GM23338 (cell line): Measurements from ENCODE around the gene COL8A1. TPM values are rescaled to one million over a fixed set of nuclear protein-coding genes. Genes with fewer than 3 reads are reported as not detected.

ENCODE experiments used
- ATAC-seq: fragments of 200-7000 bp; cut with Tn5 transposase; 3 replicates; pipeline ENCODE4 v1.9.1; 2020
- DNase-seq: peaks from one replicate; pipeline ENCODE4 v3.0.0-alpha.2; 2015; ENCODE audit warnings: low spot score
- H2AFZ ChIP-seq: fragments of 200-600 bp; sonication (generic); 2 replicates; pipeline ENCODE4 v1.8.0; 2016; ENCODE audit warnings: antibody characterized with exemption, mild to moderate bottlenecking, moderate library complexity
- H3F3A ChIP-seq: fragments of 200-600 bp; sonication (generic); replicated peaks from 2 replicates; pipeline ENCODE4 v1.8.0; 2017; ENCODE audit warnings: antibody characterized with exemption, mixed run types, low read depth
- H3K27ac ChIP-seq: fragments of 200-600 bp; sonication (generic); 2 replicates; pipeline ENCODE4 v1.6.1; 2016; ENCODE audit warnings: low read depth
- H3K27me3 ChIP-seq: fragments of 200-600 bp; sonication (generic); 2 replicates; pipeline ENCODE4 v1.8.0; 2016; ENCODE audit warnings: mild to moderate bottlenecking, mixed run types, moderate library complexity; ENCODE audit not compliant: insufficient read depth
- H3K36me3 ChIP-seq: fragments of 200-600 bp; sonication (generic); 2 replicates; pipeline ENCODE4 v1.8.0; 2016; ENCODE audit warnings: mild to moderate bottlenecking; ENCODE audit not compliant: insufficient read depth
- H3K4me1 ChIP-seq: fragments of 200-600 bp; sonication (generic); 2 replicates; pipeline ENCODE4 v1.8.0; 2016; ENCODE audit warnings: mild to moderate bottlenecking, moderate library complexity; ENCODE audit not compliant: insufficient read depth
- H3K4me2 ChIP-seq: fragments of 200-600 bp; sonication (generic); 2 replicates; pipeline ENCODE4 v1.7.1; 2017; ENCODE audit warnings: mixed run types
- H3K4me3 ChIP-seq: fragments of 200-600 bp; sonication (generic); 2 replicates; pipeline ENCODE4 v1.6.1; 2016; ENCODE audit warnings: mixed run types
- H3K79me2 ChIP-seq: fragments of 200-600 bp; sonication (generic); replicated peaks from 2 replicates; pipeline ENCODE4 v1.8.0; 2017; ENCODE audit warnings: mild to moderate bottlenecking; ENCODE audit not compliant: insufficient read depth
- H3K9me2 ChIP-seq: fragments of 200-600 bp; sonication (generic); 2 replicates; pipeline ENCODE4 v1.8.0; 2017; ENCODE audit not compliant: insufficient read depth
- H4K20me1 ChIP-seq: fragments of 200-600 bp; sonication (generic); replicated peaks from 2 replicates; pipeline ENCODE4 v1.8.0; 2017; ENCODE audit warnings: mild to moderate bottlenecking; ENCODE audit not compliant: insufficient read depth
- H3K27ac Mint-ChIP-seq: 2 replicates; pipeline ENCODE4 v1.8.0; 2020; ENCODE audit warnings: inconsistent platforms, mild to moderate bottlenecking, moderate library complexity, mixed read lengths
- H3K27me3 Mint-ChIP-seq: 3 replicates; pipeline ENCODE4 v1.8.0; 2022; ENCODE audit warnings: low read depth, mild to moderate bottlenecking, moderate library complexity, mixed read lengths, inconsistent platforms; ENCODE audit not compliant: insufficient read depth, poor library complexity
- H3K36me3 Mint-ChIP-seq: 3 replicates; pipeline ENCODE4 v1.8.0; 2021; ENCODE audit warnings: low read depth, mild to moderate bottlenecking, inconsistent platforms, moderate library complexity, mixed read lengths
- H3K4me1 Mint-ChIP-seq: 3 replicates; pipeline ENCODE4 v1.8.0; 2020; ENCODE audit warnings: mild to moderate bottlenecking, inconsistent platforms, mixed read lengths
- H3K4me3 Mint-ChIP-seq: 3 replicates; pipeline ENCODE4 v1.8.0; 2021; ENCODE audit warnings: moderate library complexity, mild to moderate bottlenecking, inconsistent platforms, mixed read lengths
- H3K9me3 Mint-ChIP-seq: 3 replicates; pipeline ENCODE4 v1.8.0; 2020; ENCODE audit warnings: moderate library complexity, mild to moderate bottlenecking, inconsistent platforms, mixed read lengths
- CREB1 ChIP-seq: fragments of 250-450 bp; sonication (Bioruptor Pico); IDR thresholded peaks from 2 replicates; pipeline ENCODE4 v1.5.0; 2020; ENCODE audit warnings: low read depth, mild to moderate bottlenecking, moderate library complexity
- CTCF ChIP-seq, 2 experiments: fragments of 200-600 bp in 1 of 2; sonication (generic) in 1 of 2; conservative IDR thresholded peaks; 2 replicates each; pipeline versions ENCODE4 v1.5.1 to v1.6.1; 2016 to 2017; ENCODE audit warnings: antibody characterized with exemption in 2 of 2, low read depth in 2 of 2, mild to moderate bottlenecking in 2 of 2, moderate library complexity in 1 of 2
- EZH2 ChIP-seq: fragments of 200-600 bp; sonication (generic); IDR thresholded peaks from one replicate; pipeline ENCODE4 v1.8.0; 2017; ENCODE audit warnings: antibody characterized with exemption, mild to moderate bottlenecking, low read depth; ENCODE audit not compliant: unreplicated experiment
- EZH2phosphoT487 ChIP-seq: fragments of 200-600 bp; sonication (generic); IDR thresholded peaks from one replicate; pipeline ENCODE4 v1.8.1; 2018; ENCODE audit warnings: antibody characterized with exemption; ENCODE audit not compliant: unreplicated experiment
- JUNB ChIP-seq: IDR thresholded peaks from one replicate; pipeline ENCODE4 v1.6.1; 2016; ENCODE audit warnings: antibody characterized with exemption; ENCODE audit not compliant: unreplicated experiment
- NANOG ChIP-seq: IDR thresholded peaks from 2 replicates; pipeline ENCODE4 v1.6.1; 2016; ENCODE audit warnings: antibody characterized with exemption, borderline replicate concordance
- POLR2AphosphoS5 ChIP-seq: IDR thresholded peaks from 2 replicates; pipeline ENCODE4 v1.6.1; 2016; ENCODE audit warnings: antibody characterized with exemption, low read depth
- REST ChIP-seq: IDR thresholded peaks from one replicate; pipeline ENCODE4 v1.6.1; 2018; ENCODE audit warnings: antibody characterized with exemption; ENCODE audit not compliant: unreplicated experiment
- STAT1 ChIP-seq: IDR thresholded peaks from one replicate; pipeline ENCODE4 v1.6.1; 2016; ENCODE audit warnings: antibody characterized with exemption; ENCODE audit not compliant: unreplicated experiment
- ZNF114 ChIP-seq: fragments of 250-450 bp; sonication (Bioruptor Pico); IDR thresholded peaks from 2 replicates; pipeline ENCODE4 v1.5.0; 2020; ENCODE audit warnings: mild to moderate bottlenecking, moderate library complexity
- polyA plus RNA-seq: library from polyadenylated mRNA; unstranded; fragments of >200 nt; fragmentation: Nextera tagmentation; extraction: Ambion mirVana; gene quantifications from 2 replicates; pipeline ENCODE4 v1.2.1, GENCODE V29; 2016
- total RNA-seq: library from RNA; depleted of rRNA; stranded (reverse); fragments of >200 nt; shearing (Covaris generic); gene quantifications from 2 replicates; pipeline ENCODE4 v1.2.3, GENCODE V29; 2014

COL8A1 gene
- total and polyA plus RNA-seq, 2 experiments from 2014 or later, result 0.26 to 0.97 TPM

GRCh38 chr3:99760031-99760430 lies 121.6 kb downstream of the COL8A1 start:
- peaks cover 2% of the 10 kb centered on the region for H3K27me3 Mint-ChIP-seq
- no peak overlapping the region for H3K27ac Mint-ChIP-seq
- Histone ChIP-seq H3K27ac (no peak overlapping the region), H3K79me2 (no peaks in the 10 kb centered on the region), H3K27me3 (no peaks in the 10 kb centered on the region), H3K9me2 (peaks cover 6% of the 10 kb centered on the region; the same call in 1 of the 2 replicates), H3K4me1 (no peaks in the 10 kb centered on the region), H3K4me3 (no peak overlapping the region), H3F3A (no peaks in the 10 kb centered on the region), H2AFZ (no peak overlapping the region), H3K36me3 (no peaks in the 10 kb centered on the region), H3K4me2 (no peak overlapping the region), H4K20me1 (no peaks in the 10 kb centered on the region)
- DNase-seq (no peak), ATAC-seq (no peak)
- H3K9me3 Mint-ChIP-seq, result no peaks in the 10 kb centered on the region
- no peaks in the 10 kb centered on the region for H3K36me3 Mint-ChIP-seq
- H3K4me1 Mint-ChIP-seq, result peaks cover 3% of the 10 kb centered on the region; the same call in 2 of the 3 replicates
- TF ChIP-seq NANOG, result no peak
- TF ChIP-seq STAT1, result no peak
- no peak for TF ChIP-seq JUNB
- no peak for TF ChIP-seq EZH2
- no peak for TF ChIP-seq ZNF114
- no peak for TF ChIP-seq EZH2phosphoT487
- no peak for TF ChIP-seq CTCF (conservative IDR thresholded peaks at IDR 0.05; ENCODE audit: low read depth in 2 of 2)
- H3K4me3 Mint-ChIP-seq, result no peak overlapping the region

GRCh38 chr3:99760629-99761028 lies 122.2 kb downstream of the COL8A1 start:
- Mint-ChIP-seq H3K36me3 (no peaks in the 10 kb centered on the region), H3K27ac (no peak overlapping the region), H3K4me1 (peaks cover 3% of the 10 kb centered on the region; the same call in 2 of the 3 replicates), H3K4me3 (no peak overlapping the region), H3K27me3 (no peaks in the 10 kb centered on the region), H3K9me3 (no peaks in the 10 kb centered on the region)
- Histone ChIP-seq H3K27me3 (no peaks in the 10 kb centered on the region), H3F3A (no peaks in the 10 kb centered on the region), H4K20me1 (no peaks in the 10 kb centered on the region), H3K27ac (no peak overlapping the region), H3K36me3 (no peaks in the 10 kb centered on the region), H3K4me2 (no peak overlapping the region), H3K4me1 (no peaks in the 10 kb centered on the region; the same call in 1 of the 2 replicates), H2AFZ (no peak overlapping the region), H3K4me3 (no peak overlapping the region), H3K9me2 (peaks cover 6% of the 10 kb centered on the region; the same call in 1 of the 2 replicates), H3K79me2 (no peaks in the 10 kb centered on the region)
- no peak for TF ChIP-seq REST
- no peak for TF ChIP-seq EZH2
- TF ChIP-seq POLR2AphosphoS5, result no peak
- no peak for TF ChIP-seq CREB1 (CRISPR knock-in tag)
- TF ChIP-seq STAT1, result no peak
- ATAC-seq, result no peak
- DNase-seq, result no peak
